BE2C (cell line): ENCODE results near the gene PROK2.

ENCODE experiments used
- DNase-seq: peaks from one replicate; pipeline ENCODE4 v3.0.0-alpha.2; 2020
- H3K27me3 ChIP-seq: fragments of 250-450 bp; sonication (Bioruptor Pico); 2 replicates; pipeline ENCODE4 v1.5.1; 2020; ENCODE audit warnings: mild to moderate bottlenecking
- H3K36me3 ChIP-seq: fragments of 250-450 bp; sonication (Bioruptor Pico); 2 replicates; pipeline ENCODE4 v1.5.1; 2020; ENCODE audit warnings: mild to moderate bottlenecking
- H3K4me1 ChIP-seq: fragments of 250-450 bp; sonication (Bioruptor Pico); 2 replicates; pipeline ENCODE4 v1.5.1; 2020
- H3K4me3 ChIP-seq: 2 replicates; pipeline ENCODE4 v1.5.1; 2011; ENCODE audit warnings: low read depth, low read length
- H3K9me3 ChIP-seq: fragments of 250-450 bp; sonication (Bioruptor Pico); 2 replicates; pipeline ENCODE4 v1.5.1; 2020
- TF ChIP-seq, protein P1 (sequence below): IDR thresholded peaks from 2 replicates; pipeline ENCODE4 v1.5.1; 2012; ENCODE audit warnings: mild to moderate bottlenecking, low read depth, low read length

The PROK2 gene

DNA sequence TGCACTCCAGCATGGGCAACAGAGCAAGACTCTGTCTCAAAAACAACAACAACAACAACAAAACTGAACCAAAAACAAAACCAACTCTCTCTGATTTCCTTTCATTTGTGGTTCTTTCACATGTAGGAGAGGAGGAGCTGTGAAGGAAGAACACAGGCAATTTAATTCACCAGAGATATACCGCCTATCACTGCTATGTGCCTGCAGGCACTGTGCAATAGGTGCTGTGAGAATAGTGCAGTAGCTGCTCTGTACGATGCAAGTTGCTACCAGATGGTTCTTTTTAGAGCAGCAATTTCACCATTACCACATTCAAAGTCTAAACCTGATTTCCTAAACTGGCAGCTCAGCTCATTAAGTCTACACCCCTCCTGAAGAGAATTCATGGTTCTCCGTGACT, 11.3 kb upstream of the PROK2 start:
- no peaks in the 10 kb centered on the region for H3K27me3 ChIP-seq
- H3K9me3 ChIP-seq = no peaks in the 10 kb centered on the region
- H3K4me3 ChIP-seq = no peak overlapping the region
- H3K36me3 ChIP-seq = no peaks in the 10 kb centered on the region
- no peaks in the 10 kb centered on the region for H3K4me1 ChIP-seq
- no peak for DNase-seq
- TF ChIP-seq, protein P1, sequence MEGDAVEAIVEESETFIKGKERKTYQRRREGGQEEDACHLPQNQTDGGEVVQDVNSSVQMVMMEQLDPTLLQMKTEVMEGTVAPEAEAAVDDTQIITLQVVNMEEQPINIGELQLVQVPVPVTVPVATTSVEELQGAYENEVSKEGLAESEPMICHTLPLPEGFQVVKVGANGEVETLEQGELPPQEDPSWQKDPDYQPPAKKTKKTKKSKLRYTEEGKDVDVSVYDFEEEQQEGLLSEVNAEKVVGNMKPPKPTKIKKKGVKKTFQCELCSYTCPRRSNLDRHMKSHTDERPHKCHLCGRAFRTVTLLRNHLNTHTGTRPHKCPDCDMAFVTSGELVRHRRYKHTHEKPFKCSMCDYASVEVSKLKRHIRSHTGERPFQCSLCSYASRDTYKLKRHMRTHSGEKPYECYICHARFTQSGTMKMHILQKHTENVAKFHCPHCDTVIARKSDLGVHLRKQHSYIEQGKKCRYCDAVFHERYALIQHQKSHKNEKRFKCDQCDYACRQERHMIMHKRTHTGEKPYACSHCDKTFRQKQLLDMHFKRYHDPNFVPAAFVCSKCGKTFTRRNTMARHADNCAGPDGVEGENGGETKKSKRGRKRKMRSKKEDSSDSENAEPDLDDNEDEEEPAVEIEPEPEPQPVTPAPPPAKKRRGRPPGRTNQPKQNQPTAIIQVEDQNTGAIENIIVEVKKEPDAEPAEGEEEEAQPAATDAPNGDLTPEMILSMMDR = no peak

DNA sequence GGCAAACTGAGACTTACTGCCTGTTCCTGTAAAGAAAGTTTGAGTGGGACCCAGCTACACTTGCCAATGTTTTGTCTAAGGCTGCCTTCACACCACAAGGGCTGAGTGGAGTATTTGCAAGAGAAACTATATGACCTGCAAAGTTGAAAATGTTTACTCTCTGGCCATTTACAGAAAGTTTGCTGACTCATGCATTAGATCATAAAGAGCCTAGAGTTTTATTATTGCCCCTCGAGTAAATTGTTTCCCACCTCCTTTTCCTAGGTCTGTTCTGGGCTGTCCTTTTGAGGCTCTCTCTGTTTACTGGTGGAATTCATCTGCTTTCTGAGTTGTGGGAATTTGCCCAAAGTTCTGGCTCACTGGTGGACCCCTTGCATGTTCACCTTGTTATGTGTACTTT, 6.7 kb upstream of the PROK2 start:
- TF ChIP-seq, protein P1 = no peak
- no peak overlapping the region for H3K4me3 ChIP-seq
- no peaks in the 10 kb centered on the region for H3K9me3 ChIP-seq
- no peaks in the 10 kb centered on the region for H3K27me3 ChIP-seq
- H3K36me3 ChIP-seq = no peaks in the 10 kb centered on the region
- 0 out of 2 replicates have a peak, but pooled peaks cover 4% of the 10 kb centered on the region for H3K4me1 ChIP-seq
- no peak for DNase-seq

GRCh38 chr3:71789922-71790321, 5.0 kb upstream of the PROK2 start:
- Histone ChIP-seq H3K27me3 (peaks cover 16% of the 10 kb centered on the region), H3K9me3 (no peaks in the 10 kb centered on the region), H3K36me3 (no peaks in the 10 kb centered on the region), H3K4me3 (no peak overlapping the region), H3K4me1 (0 out of 2 replicates have a peak, but pooled peaks cover 4% of the 10 kb centered on the region)
- TF ChIP-seq, protein P1 = no peak
- no peak for DNase-seq

GRCh38 chr3:71787851-71788405, 3.0 kb upstream of the PROK2 start:
- Histone ChIP-seq H3K27me3 (peaks cover 36% of the 10 kb centered on the region), H3K36me3 (no peaks in the 10 kb centered on the region), H3K4me3 (no peak overlapping the region), H3K4me1 (0 out of 2 replicates have a peak, but pooled peaks cover 4% of the 10 kb centered on the region), H3K9me3 (no peaks in the 10 kb centered on the region)
- TF ChIP-seq, protein P1 = no peak
- DNase-seq = no peak

DNA sequence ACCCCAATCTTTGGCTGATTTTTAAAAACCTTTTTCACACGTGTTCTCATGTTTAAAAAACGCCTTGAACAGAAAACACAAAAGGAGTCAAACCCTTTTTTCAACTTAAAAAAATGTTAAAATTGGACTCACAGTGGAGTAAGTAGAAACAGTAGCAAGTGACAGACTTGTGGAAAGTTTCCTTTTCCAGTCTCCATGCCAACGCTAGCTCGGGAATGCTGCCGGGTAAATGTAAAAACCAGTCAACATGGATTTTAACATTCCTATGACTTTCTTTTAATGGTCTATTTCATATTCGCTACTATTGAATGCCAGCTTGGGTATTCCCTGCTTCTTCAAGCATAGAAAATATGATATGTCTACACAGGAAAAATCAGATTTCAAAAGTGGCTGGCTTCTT, 1.6 kb upstream of the PROK2 start:
- Histone ChIP-seq H3K27me3 (peaks cover 40% of the 10 kb centered on the region), H3K4me3 (no peak overlapping the region)

DNA sequence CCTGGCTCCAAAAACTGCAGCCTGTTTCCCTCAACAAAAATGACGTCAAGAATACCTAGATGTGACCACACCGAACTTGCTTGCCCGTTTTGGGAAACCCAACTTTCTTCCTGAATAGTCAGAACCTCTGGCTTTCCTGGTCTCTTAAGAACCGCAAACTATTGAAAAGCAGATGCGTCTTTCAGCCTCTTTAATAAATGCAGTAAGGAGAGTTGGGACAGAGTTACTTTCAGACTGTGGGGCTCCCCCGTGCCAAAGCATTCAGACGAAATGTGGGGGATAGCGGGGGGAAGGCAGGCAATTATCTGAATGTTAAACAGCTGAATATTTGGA, 1.2 kb upstream of the PROK2 start:
- DNase-seq = no peak
- no peaks in the 10 kb centered on the region for H3K9me3 ChIP-seq
- peaks cover 40% of the 10 kb centered on the region for H3K27me3 ChIP-seq
- H3K4me3 ChIP-seq = no peak overlapping the region
- no peaks in the 10 kb centered on the region for H3K36me3 ChIP-seq
- H3K4me1 ChIP-seq = 0 out of 2 replicates have a peak, but pooled peaks cover 4% of the 10 kb centered on the region
- TF ChIP-seq, protein P1 = no peak

More for the DNA sequence above, 1.6 kb upstream of the PROK2 start:
- Histone ChIP-seq H3K36me3 (no peaks in the 10 kb centered on the region), H3K9me3 (no peaks in the 10 kb centered on the region), H3K4me1 (0 out of 2 replicates have a peak, but pooled peaks cover 4% of the 10 kb centered on the region)
- DNase-seq = no peak
- TF ChIP-seq, protein P1 = no peak
